ENCODE results near the gene KCNAB1.

The KCNAB1 gene

GRCh38 chr3:156465194-156465593 is 344.8 kb downstream of the KCNAB1 start:
- DNase-seq: no peak

- DNase-seq: no peak
Measured at GRCh38 chr3:156469456-156469855, 349.1 kb downstream of the KCNAB1 start.

- no peak for DNase-seq
Measured at GRCh38 chr3:156471431-156471830, 351.1 kb downstream of the KCNAB1 start.

GRCh38 chr3:156472150-156472549 is 351.8 kb downstream of the KCNAB1 start:
- no peak for DNase-seq

- no peak for DNase-seq
Measured at GRCh38 chr3:156472684-156473083, 352.3 kb downstream of the KCNAB1 start.

GRCh38 chr3:156473341-156473740 is 353.0 kb downstream of the KCNAB1 start:
- no peak for DNase-seq

- DNase-seq: no peak
Measured at GRCh38 chr3:156474560-156475389, 354.4 kb downstream of the KCNAB1 start.

- no peak for DNase-seq
Measured at GRCh38 chr3:156477323-156477722, 356.9 kb downstream of the KCNAB1 start.

GRCh38 chr3:156478891-156479290 is 358.5 kb downstream of the KCNAB1 start:
- DNase-seq: no peak

GRCh38 chr3:156479604-156480003 is 359.2 kb downstream of the KCNAB1 start:
- DNase-seq: no peak

- DNase-seq: no peak
Measured at GRCh38 chr3:156480949-156481348, 360.6 kb downstream of the KCNAB1 start.

- no peak for DNase-seq
Measured at GRCh38 chr3:156483002-156483401, 362.6 kb downstream of the KCNAB1 start.

- no peak for DNase-seq
Measured at GRCh38 chr3:156483426-156483825, 363.0 kb downstream of the KCNAB1 start.

GRCh38 chr3:156483961-156484787 is 363.8 kb downstream of the KCNAB1 start:
- DNase-seq: no peak

GRCh38 chr3:156488767-156489166 is 368.4 kb downstream of the KCNAB1 start:
- DNase-seq: no peak

- DNase-seq: no peak
Measured at GRCh38 chr3:156489462-156489911, 369.1 kb downstream of the KCNAB1 start.

GRCh38 chr3:156491192-156491591 is 370.8 kb downstream of the KCNAB1 start:
- no peak for DNase-seq

- no peak for DNase-seq
Measured at GRCh38 chr3:156492801-156493261, 372.5 kb downstream of the KCNAB1 start.

- DNase-seq: no peak
Measured at GRCh38 chr3:156493887-156494286, 373.5 kb downstream of the KCNAB1 start.

GRCh38 chr3:156495816-156496215 is 375.4 kb downstream of the KCNAB1 start:
- DNase-seq: no peak

- DNase-seq: no peak
Measured at GRCh38 chr3:156497326-156497725, 376.9 kb downstream of the KCNAB1 start.

- no peak for DNase-seq
Measured at GRCh38 chr3:156498307-156498706, 377.9 kb downstream of the KCNAB1 start.

- DNase-seq: no peak
Measured at GRCh38 chr3:156507285-156507684, 386.9 kb downstream of the KCNAB1 start.

Measured in hippocampal formation (tissue), 2 donors.